HG02623 (cell line): Measurements from ENCODE around the gene SLC19A1.
"Not testable (repeated sequence)": the region's sequence is repeated elsewhere in the genome, so short reads cannot be mapped to it uniquely, and the experiment has no call there.

Source experiments
- ATAC-seq: cut with Tn5 transposase; IDR thresholded peaks from one replicate; pipeline ENCODE4 v1.9.1; 2021; ENCODE audit warnings: moderate library complexity; ENCODE audit not compliant: unreplicated experiment

The SLC19A1 gene

DNA sequence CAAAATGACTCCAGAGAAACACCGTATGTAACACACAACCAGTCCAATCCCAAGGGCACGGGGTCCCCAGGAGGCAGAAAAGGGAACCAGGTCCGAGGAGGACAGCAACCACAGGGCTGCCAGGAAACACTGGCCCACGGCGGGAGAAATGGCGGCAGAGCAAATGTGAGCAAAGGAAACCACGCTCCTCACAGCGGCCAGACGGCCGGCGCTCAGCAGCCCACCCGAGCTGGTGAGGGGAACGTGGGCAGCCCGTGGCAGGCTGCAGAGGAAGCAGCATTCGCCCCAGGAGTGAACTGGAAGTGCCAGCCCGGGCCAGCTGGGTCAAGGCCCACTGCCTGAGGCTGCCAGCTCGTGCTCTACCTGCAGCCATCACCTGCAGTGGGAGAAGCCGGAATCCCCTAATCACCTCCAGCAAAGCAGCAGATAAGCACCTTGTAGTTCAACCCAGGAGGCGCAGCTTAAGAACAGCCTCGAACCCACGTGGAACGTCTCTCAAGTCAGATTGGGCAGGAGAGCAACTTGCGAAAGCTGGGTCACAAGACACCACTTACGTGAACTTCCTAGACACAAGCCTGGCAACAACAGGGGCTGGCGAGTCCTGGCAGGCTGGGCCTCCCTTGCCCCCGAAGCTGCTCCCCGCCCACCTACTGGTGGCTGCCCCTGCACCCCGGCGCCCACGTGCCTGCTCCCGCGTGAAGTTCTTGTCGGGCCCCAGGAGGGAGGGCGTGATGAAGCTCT lies 6.7 kb downstream of the SLC19A1 start:
- no peak for ATAC-seq

- ATAC-seq = no peak
Measured at GRCh38 chr21:45534636-45535331, 7.5 kb downstream of the SLC19A1 start.

GRCh38 chr21:45533846-45534635 lies 8.2 kb downstream of the SLC19A1 start:
- ATAC-seq = no peak

- ATAC-seq = no peak
Measured at GRCh38 chr21:45533361-45533845, 8.8 kb downstream of the SLC19A1 start.

GRCh38 chr21:45532826-45533360 lies 9.3 kb downstream of the SLC19A1 start:
- ATAC-seq = no peak

DNA sequence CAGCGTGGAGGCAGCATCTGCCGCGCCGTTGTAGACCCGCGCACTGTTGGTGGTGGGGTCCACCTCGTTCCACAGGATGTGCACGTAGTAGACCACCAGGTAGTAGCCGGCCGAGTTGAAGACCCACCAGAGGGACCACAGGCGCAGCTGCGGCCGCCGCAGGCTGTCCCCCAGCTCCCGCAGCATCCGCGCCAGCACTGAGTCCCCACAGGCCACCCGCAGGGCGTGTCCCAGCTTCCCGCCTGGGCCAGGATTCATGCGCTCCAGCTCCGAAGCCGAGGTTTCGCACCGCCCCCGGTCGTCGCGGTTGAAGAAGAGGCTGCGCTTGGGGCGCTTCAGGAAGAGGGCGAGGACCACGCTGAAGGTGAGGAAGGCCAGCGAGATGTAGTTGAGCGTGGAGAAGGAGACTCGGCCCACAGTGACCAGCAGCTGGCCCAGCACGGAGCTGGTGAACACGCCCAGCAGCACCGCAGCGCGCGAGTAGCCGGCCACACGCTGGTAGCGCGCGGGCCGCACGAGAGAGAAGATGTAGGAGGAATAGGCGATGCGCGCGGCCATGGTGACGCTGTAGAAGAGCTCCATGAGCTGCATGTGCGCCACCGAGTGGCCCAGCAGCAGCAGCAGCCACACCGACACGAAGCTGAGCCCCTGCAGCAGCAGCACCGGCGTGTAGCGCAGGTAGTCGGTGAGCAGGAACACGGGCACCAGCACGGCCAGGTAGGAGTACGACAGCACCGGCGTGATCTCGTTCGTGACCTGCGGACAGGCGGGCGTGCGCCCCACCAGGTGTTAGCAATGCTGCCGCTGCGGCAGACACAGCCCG lies 10.6 kb downstream of the SLC19A1 start:
- ATAC-seq = no peak

DNA sequence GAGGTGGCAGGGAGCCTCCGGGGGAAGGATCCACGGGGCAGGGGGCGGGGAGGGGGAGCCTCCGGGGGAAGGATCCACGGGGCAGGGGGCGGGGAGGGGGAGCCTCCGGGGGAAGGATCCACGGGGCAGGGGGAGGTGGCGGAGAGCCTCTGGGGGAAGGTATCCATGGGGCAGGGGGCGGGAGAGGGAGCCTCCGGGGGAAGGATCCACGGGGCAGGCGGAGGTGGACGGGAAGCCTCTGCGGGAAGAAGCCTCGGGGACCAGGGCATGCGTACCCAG lies 11.2 kb downstream of the SLC19A1 start:
- not testable (repeated sequence) for ATAC-seq

- ATAC-seq = no peak
Measured at GRCh38 chr21:45530423-45531113, 11.7 kb downstream of the SLC19A1 start.

DNA sequence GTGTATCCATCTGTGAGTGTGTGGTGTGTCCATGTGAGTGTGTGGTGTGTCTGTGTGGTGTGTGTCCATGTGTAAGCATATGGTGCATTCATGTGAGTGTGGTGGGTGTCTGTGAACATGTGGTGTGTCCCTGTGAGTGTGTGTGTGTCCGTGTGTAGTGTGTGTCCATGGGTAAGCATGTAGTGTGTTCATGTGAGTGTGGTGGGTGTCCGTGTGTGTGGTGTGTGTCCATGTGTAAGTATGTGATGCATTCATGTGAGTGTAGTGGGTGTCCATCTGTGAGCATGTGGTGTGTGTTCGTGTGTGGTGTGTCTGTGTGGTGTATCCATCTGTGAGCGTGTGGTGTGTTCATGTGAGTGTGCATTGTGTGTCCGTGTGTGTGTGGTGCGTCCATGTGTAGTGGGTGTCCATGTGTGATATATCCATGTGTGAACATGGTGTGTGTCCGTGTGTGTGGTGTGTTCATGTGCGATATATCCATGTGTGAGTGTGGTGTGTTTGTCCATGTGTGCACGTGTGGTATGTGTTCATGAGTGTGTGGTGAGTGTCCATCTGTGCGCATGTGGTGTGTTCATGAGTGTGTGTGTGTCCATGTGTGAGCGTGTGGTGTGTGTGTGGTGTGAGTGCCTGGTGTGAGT lies 12.3 kb downstream of the SLC19A1 start:
- no peak for ATAC-seq

GRCh38 chr21:45528981-45529784 lies 13.1 kb downstream of the SLC19A1 start:
- no peak for ATAC-seq

DNA sequence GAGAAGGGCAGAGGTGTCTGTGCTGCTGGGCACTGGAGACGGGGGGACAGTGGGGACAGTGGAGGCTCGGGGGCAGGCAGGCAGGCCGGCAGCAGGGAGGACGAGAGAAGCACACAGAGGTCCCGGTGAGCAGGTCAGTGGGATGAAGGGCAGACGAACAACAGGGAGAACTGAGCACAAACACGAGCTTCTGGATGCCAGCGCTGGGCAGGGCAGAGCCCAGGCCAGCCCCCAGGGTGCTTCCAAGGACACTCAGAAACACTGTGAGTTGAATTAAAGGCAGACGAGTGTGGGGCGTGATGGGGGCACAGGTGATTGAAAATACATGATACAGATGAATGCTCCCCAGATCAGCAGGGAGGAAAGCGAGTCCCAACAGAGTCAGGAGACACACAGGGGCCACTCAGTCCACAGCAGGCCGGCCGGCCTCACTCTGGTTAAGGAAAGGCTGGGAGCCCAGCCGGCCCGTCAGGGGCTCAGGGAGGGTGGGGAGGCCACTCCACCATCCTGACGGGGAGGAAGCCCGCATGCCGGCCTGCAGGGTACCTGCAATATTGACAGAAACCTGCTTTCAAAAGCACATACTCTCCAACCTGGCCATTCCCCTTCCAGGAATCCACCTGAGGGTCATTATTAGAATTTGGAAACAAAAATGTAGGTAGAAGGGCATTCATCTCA lies 14.1 kb downstream of the SLC19A1 start:
- ATAC-seq = no peak

DNA sequence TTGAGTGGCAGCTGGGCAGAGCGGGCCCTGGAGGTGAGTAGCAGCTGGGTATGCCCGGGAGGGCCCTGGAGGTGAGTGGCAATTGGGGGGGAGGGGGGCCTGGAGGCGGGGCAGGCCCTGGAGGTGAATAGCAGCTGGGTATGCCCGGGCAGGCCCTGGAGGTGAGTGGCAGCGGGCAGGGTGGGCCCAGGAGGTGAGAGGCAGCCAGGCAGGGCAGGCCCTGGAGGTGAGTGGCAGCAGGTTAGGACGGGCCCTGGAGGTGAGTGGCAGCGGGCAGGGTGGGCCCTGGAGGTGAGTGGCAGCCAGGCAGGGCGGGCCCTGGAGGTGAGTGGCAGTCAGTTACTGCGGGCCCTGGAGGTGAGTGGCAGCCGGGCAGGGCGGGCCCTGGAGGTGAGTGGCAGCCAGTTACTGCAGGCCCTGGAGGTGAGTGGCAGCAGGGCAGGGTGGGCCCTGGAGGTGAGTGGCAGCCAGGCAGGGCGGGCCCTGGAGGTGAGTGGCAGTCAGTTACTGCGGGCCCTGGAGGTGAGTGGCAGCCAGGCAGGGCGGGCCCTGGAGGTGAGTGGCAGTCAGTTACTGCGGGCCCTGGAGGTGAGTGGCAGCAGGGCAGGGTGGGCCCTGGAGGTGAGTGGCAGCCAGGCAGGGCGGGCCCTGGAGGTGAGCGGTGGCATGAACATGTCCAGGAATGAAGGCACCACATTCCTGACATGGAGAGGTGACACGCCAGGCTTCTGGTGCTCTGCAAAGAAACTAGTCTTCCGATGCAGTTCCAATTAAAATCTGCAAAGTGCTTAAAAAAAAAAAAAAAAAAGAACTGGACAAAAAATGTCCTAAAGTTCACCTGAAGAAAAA lies 14.9 kb downstream of the SLC19A1 start:
- ATAC-seq = not testable (repeated sequence)

DNA sequence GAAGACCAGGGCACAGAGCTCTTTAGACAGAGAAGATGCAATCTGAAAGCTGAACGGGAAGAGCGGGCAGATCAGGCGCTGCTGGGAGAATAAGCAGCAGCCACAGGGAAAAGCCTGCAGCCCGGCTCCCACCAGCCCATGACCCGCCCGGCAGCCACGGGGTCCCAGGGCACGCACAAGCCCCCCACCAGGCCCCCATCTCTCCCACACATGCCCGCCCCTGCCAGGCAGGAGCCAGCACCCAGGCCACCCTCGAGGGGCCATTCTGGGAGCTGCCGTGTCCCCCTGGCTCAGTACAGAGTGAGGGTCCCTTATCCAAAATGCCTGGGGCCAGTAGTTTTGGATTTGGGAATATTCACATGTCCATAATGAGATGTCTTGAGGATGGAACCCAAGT lies 16.3 kb downstream of the SLC19A1 start:
- no peak for ATAC-seq

- no peak for ATAC-seq
Measured at GRCh38 chr21:45525153-45525909, 16.9 kb downstream of the SLC19A1 start.

GRCh38 chr21:45524756-45525152 lies 17.5 kb downstream of the SLC19A1 start:
- ATAC-seq = no peak

DNA sequence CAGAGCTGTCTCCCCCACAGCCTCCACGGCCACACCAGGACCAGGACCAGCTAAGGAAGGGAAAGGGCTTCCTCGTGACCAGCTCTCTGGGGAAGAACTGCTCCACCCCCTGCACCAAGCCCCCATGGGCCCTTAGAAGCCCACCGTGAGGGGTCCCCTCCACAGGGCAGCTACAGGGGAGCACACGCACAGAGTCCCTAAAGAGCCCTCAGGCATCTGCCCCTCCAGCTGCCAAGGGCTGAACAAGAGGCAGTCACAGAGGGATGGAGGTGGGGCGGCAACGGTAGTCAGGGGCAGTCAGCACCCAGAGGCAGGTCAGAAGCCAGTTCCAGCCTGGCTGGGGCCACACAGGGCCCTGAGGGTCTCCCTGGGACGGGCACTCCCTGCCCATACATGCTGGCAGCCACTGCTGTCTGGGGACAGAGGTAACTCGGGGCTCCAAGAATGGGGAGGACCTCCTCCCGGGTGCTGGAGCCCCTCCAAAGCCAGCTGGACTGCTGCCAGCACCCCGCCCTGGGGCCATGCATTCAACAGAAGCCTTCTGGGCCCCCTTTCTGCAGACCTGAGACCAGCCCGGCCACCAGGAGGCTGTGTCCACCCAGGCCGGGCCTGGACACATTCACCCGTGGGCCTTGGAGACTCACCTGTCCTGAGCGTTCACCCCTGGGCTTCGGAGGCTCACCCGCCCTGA lies 18.7 kb downstream of the SLC19A1 start:
- ATAC-seq = no peak
